ENCODE measurements around the gene FOXP2. TPM values are rescaled to one million over a fixed set of nuclear protein-coding genes. Genes with fewer than 3 reads are reported as not detected.
A peak's percentile ranks its signal among the peaks of the same experiment; 100 is the strongest.
"Not testable (repeated sequence)": the region's sequence is repeated elsewhere in the genome, so short reads cannot be mapped to it uniquely, and the experiment has no call there.

The FOXP2 gene
- total and polyA plus RNA-seq, 5 donors = 0.66 to 4.5 (median 2.1) TPM

GRCh38 chr7:114547346-114547745 is 132.7 kb downstream of the FOXP2 start:
- H3K9me3 ChIP-seq (ENCODE audit: control insufficient read depth, low read length); H3K27me3 ChIP-seq (ENCODE audit: control insufficient read depth, insufficient read depth); intact Hi-C loops (cut with DNase I); H3K4me3 ChIP-seq (ENCODE audit: low read length); H3K4me1 ChIP-seq (ENCODE audit: control insufficient read depth, insufficient read depth, low read length); H3K27ac ChIP-seq (ENCODE audit: low read length); DNase-seq; ATAC-seq: not testable (repeated sequence)
- WGBS = 93% methylated on average over 14 of the region's 14 CpGs

- intact Hi-C loops (cut with DNase I) = no loop called here
- H3K9me3 ChIP-seq (ENCODE audit: control insufficient read depth, low read length) = no peaks in the 10 kb centered on the region
- ATAC-seq (no peak), DNase-seq (no peak)
- no peaks in the 10 kb centered on the region for H3K4me1 ChIP-seq (ENCODE audit: control insufficient read depth, insufficient read depth, low read length)
- no peak overlapping the region for H3K4me3 ChIP-seq (ENCODE audit: low read length)
- WGBS = 22% methylated on average over 1 of the region's 1 CpG
- no peaks in the 10 kb centered on the region for H3K27me3 ChIP-seq (ENCODE audit: control insufficient read depth, insufficient read depth)
- no peak overlapping the region for H3K27ac ChIP-seq (ENCODE audit: low read length)
Measured at GRCh38 chr7:114548081-114548980, 133.7 kb downstream of the FOXP2 start.

GRCh38 chr7:114554781-114555537 is 140.3 kb downstream of the FOXP2 start:
- H3K27ac ChIP-seq (ENCODE audit: low read length) = no peak overlapping the region
- no peaks in the 10 kb centered on the region for H3K27me3 ChIP-seq (ENCODE audit: control insufficient read depth, insufficient read depth)
- ATAC-seq (peak in 1 of 2 donors; percentile 64), DNase-seq (no peak)
- 56% methylated on average over 6 of the region's 6 CpGs for WGBS
- intact Hi-C loops (cut with DNase I) = no loop called here
- H3K9me3 ChIP-seq (ENCODE audit: control insufficient read depth, low read length) = no peaks in the 10 kb centered on the region
- no peaks in the 10 kb centered on the region for H3K4me1 ChIP-seq (ENCODE audit: control insufficient read depth, insufficient read depth, low read length)
- no peak overlapping the region for H3K4me3 ChIP-seq (ENCODE audit: low read length)

- no peak overlapping the region for H3K4me3 ChIP-seq (ENCODE audit: low read length)
- intact Hi-C loops (cut with DNase I) = no loop called here
- WGBS = 92% methylated on average over 2 of the region's 2 CpGs
Measured at GRCh38 chr7:114567416-114567815, 152.8 kb downstream of the FOXP2 start.

GRCh38 chr7:114569220-114569619 is 154.6 kb downstream of the FOXP2 start:
- no peaks in the 10 kb centered on the region for H3K9me3 ChIP-seq (ENCODE audit: control insufficient read depth, low read length)
- H3K27me3 ChIP-seq (ENCODE audit: control insufficient read depth, insufficient read depth) = no peaks in the 10 kb centered on the region
- intact Hi-C loops (cut with DNase I) = no loop called here
- DNase-seq (no peak), ATAC-seq (no peak)
- no peak overlapping the region for H3K4me3 ChIP-seq (ENCODE audit: low read length)
- WGBS = 92% methylated on average over 1 of the region's 1 CpG
- H3K27ac ChIP-seq (ENCODE audit: low read length) = no peak overlapping the region
- no peaks in the 10 kb centered on the region for H3K4me1 ChIP-seq (ENCODE audit: control insufficient read depth, insufficient read depth, low read length)

More at GRCh38 chr7:114567416-114567815, 152.8 kb downstream of the FOXP2 start:
- no peak overlapping the region for H3K27ac ChIP-seq (ENCODE audit: low read length)
- DNase-seq (no peak), ATAC-seq (no peak)
- H3K9me3 ChIP-seq (ENCODE audit: control insufficient read depth, low read length) = no peaks in the 10 kb centered on the region
- no peaks in the 10 kb centered on the region for H3K4me1 ChIP-seq (ENCODE audit: control insufficient read depth, insufficient read depth, low read length)
- no peaks in the 10 kb centered on the region for H3K27me3 ChIP-seq (ENCODE audit: control insufficient read depth, insufficient read depth)

GRCh38 chr7:114574384-114574783 is 159.8 kb downstream of the FOXP2 start:
- no peak for DNase-seq
- no peak overlapping the region for H3K27ac ChIP-seq (ENCODE audit: low read length)
- 50% methylated on average over 2 of the region's 2 CpGs for whole genome bisulfite sequencing

GRCh38 chr7:114575098-114575497 is 160.5 kb downstream of the FOXP2 start:
- ATAC-seq (no peak), DNase-seq (no peak)
- Histone ChIP-seq H3K4me1 (ENCODE audit: control insufficient read depth, insufficient read depth, low read length) (no peaks in the 10 kb centered on the region), H3K4me3 (ENCODE audit: low read length) (no peak overlapping the region), H3K27ac (ENCODE audit: low read length) (no peak overlapping the region), H3K27me3 (ENCODE audit: control insufficient read depth, insufficient read depth) (no peaks in the 10 kb centered on the region), H3K9me3 (ENCODE audit: control insufficient read depth, low read length) (no peaks in the 10 kb centered on the region)
- intact Hi-C loops (cut with DNase I) = no loop called here
- WGBS = 73% methylated on average over 4 of the region's 4 CpGs

More at GRCh38 chr7:114574384-114574783, 159.8 kb downstream of the FOXP2 start:
- ATAC-seq = peak in 1 of 2 donors; percentile 55
- no peaks in the 10 kb centered on the region for H3K27me3 ChIP-seq (ENCODE audit: control insufficient read depth, insufficient read depth)
- no peaks in the 10 kb centered on the region for H3K4me1 ChIP-seq (ENCODE audit: control insufficient read depth, insufficient read depth, low read length)
- intact Hi-C loops (cut with DNase I) = no loop called here
- no peak overlapping the region for H3K4me3 ChIP-seq (ENCODE audit: low read length)
- no peaks in the 10 kb centered on the region for H3K9me3 ChIP-seq (ENCODE audit: control insufficient read depth, low read length)

GRCh38 chr7:114580963-114581362 is 166.3 kb downstream of the FOXP2 start:
- H3K27me3 ChIP-seq (ENCODE audit: control insufficient read depth, insufficient read depth); H3K4me3 ChIP-seq (ENCODE audit: low read length); ATAC-seq; H3K9me3 ChIP-seq (ENCODE audit: control insufficient read depth, low read length); H3K4me1 ChIP-seq (ENCODE audit: control insufficient read depth, insufficient read depth, low read length); H3K27ac ChIP-seq (ENCODE audit: low read length); intact Hi-C loops (cut with DNase I); DNase-seq: not testable (repeated sequence)
- 89% methylated on average over 3 of the region's 3 CpGs for WGBS

- H3K4me1 ChIP-seq (ENCODE audit: control insufficient read depth, insufficient read depth, low read length) = no peaks in the 10 kb centered on the region
- ATAC-seq (no peak), DNase-seq (no peak)
- WGBS = 86% methylated on average over 1 of the region's 1 CpG
- H3K9me3 ChIP-seq (ENCODE audit: control insufficient read depth, low read length) = no peaks in the 10 kb centered on the region
- H3K27ac ChIP-seq (ENCODE audit: low read length) = no peak overlapping the region
- intact Hi-C loops (cut with DNase I) = no loop called here
- no peaks in the 10 kb centered on the region for H3K27me3 ChIP-seq (ENCODE audit: control insufficient read depth, insufficient read depth)
- H3K4me3 ChIP-seq (ENCODE audit: low read length) = no peak overlapping the region
Measured at GRCh38 chr7:114588506-114588905, 173.9 kb downstream of the FOXP2 start.

- H3K4me1 ChIP-seq (ENCODE audit: control insufficient read depth, insufficient read depth, low read length) = no peaks in the 10 kb centered on the region
- no peak for ATAC-seq
Measured at GRCh38 chr7:114589436-114589835, 174.8 kb downstream of the FOXP2 start.

GRCh38 chr7:114590298-114590697 is 175.7 kb downstream of the FOXP2 start:
- intact Hi-C loops (cut with DNase I) = no loop called here
- H3K4me3 ChIP-seq (ENCODE audit: low read length) = no peak overlapping the region
- no peak overlapping the region for H3K27ac ChIP-seq (ENCODE audit: low read length)
- H3K4me1 ChIP-seq (ENCODE audit: control insufficient read depth, insufficient read depth, low read length) = no peaks in the 10 kb centered on the region
- no peak for DNase-seq
- H3K9me3 ChIP-seq (ENCODE audit: control insufficient read depth, low read length) = no peaks in the 10 kb centered on the region
- H3K27me3 ChIP-seq (ENCODE audit: control insufficient read depth, insufficient read depth) = no peaks in the 10 kb centered on the region
- ATAC-seq = no peak
- WGBS = 62% methylated on average over 2 of the region's 2 CpGs

More at GRCh38 chr7:114589436-114589835, 174.8 kb downstream of the FOXP2 start:
- intact Hi-C loops (cut with DNase I) = no loop called here
- Histone ChIP-seq H3K9me3 (ENCODE audit: control insufficient read depth, low read length) (no peaks in the 10 kb centered on the region), H3K27me3 (ENCODE audit: control insufficient read depth, insufficient read depth) (no peaks in the 10 kb centered on the region), H3K4me3 (ENCODE audit: low read length) (no peak overlapping the region), H3K27ac (ENCODE audit: low read length) (no peak overlapping the region)
- no peak for DNase-seq

All from right cardiac atrium (tissue), 5 donors.